RCC 7860 (cell line): ENCODE data around the gene UBALD2.
A peak's percentile ranks its signal among the peaks of the same experiment; 100 is the strongest.
"Not testable (repeated sequence)": the region's sequence is repeated elsewhere in the genome, so short reads cannot be mapped to it uniquely, and the experiment has no call there.

Experiments used
- DNase-seq: peaks from one replicate; pipeline ENCODE4 v3.0.0-alpha.2; 2015; ENCODE audit warnings: low spot score
- FAIRE-seq: peaks from 2 replicates; lab custom pipeline; 2012; peaks lifted over from hg19 to GRCh38; lab: Jason Lieb, UNC

The UBALD2 gene

DNA sequence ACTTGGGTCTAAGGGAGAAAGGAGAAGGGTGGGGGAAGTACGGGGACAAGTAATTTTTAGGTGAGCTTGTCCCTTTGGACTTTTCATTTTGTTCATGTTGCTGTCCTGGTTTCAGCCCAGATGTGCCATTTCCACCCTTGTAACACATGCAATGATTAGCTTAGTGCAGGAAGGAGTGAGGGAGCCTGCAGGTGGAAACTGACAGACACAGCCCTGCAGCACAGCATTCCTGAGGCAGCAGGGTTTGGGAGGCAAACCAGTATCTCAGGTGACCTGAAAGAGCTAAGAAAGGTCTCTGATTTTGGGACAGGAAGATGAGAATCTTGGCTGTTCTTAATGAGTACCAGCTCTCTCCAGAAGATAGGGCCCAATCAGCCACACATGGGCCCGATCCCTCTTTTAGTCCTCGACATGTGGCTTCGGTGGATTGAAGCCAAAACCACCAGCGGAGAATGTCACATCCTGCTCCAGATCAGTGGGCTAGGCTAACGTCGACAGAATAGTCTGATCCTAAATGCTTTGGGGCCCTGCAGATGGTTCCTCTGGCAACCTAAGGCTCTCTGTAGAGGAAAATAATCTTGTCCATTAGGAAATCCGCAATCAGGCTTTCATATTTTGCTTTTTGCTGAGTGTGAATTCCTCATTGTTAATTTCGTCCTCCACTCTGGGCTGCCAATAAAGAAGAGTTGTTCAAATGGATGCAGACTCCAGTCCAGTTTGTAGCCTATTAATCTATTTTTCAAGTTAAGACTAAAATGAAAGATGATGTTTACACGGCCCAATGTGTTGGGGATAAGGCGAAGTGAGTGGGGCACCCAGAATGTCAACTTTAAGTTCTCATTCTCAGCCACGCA is 21.1 kb upstream of the UBALD2 start:
- no peak for FAIRE-seq
- DNase-seq = no peak

DNA sequence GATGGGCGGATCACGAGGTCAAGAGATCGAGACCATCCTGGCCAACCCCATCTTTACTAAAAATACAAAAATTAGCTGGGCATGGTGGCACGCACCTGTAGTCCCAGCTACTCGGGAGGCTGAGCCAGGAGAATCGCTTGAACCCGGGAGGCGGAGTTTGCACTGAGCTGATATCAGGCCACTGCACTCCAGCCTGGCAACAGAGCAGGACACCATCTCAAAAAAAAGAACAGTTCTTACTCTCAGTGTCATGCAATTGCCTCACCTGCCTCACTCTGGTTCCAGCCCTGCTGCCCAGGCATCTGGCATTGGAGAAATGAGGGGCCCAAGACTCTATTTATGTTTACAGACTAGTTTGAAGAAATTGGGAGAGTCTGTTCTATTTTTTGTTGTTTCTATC is 20.4 kb upstream of the UBALD2 start:
- FAIRE-seq, DNase-seq: not testable (repeated sequence)

DNA sequence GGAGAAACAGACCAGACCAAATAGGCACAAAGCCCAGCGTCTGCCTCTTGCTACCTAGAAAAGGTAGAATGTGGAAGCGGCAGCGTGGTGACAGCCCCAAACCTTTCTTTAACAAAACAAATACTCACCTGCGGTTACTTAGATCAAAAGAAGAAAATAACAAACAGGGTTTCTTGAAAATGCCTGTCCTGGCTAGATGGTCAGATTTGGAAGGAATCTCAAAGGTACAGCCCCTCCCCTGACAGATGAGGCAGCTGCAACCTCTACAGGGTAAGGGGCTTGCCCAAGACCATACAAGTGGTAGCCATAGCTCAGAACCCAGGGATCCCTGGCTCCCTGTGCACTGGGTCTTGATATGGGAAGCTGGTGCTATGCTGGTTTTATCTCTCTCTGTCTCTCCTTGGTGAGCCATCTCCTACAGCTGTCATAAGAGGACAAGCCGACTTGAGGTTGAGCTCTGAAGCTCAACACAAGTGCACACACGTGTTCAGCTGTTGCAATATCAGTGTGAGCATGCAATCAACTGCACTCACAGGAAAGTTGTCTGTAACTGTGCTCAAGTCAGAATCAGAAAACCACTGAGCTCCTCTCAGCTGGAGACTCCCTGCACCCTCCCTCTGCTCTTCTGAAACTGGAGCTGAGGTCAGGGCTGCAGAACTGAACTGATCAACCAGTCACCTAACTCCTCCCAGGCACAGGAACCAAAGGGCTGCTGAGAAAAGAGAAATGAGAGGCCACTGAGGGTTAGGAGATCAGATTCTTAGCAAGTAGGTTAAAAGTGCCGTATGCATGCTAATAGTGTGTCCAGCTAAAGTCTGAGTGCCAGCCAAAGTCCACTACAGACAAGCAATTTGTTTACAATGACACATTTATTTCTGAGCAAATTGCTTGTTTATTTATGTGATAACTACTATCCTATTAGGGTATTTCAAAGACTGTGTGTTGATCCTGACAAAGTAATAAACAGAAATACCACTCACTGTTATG is 18.8 kb upstream of the UBALD2 start:
- no peak for DNase-seq
- no peak for FAIRE-seq

DNA sequence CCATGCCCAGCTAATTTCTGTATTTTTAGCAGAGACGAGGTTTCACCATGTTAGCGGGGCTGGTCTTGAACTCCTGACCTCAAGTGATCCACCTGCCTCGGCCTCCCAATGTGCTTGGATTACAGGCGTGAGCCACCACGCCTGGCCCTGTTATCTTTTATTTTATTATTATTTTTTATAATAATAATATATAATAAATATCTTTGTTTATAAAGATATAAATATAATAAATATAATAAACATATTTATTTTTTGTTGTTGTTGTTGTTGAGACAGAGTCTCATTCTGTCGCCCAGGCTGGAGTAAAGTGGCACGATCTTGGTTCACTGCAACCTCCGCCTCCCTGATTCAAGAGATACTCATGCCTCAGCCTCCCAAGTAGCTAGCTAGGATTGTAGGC is 17.8 kb upstream of the UBALD2 start:
- no peak for FAIRE-seq
- no peak for DNase-seq

DNA sequence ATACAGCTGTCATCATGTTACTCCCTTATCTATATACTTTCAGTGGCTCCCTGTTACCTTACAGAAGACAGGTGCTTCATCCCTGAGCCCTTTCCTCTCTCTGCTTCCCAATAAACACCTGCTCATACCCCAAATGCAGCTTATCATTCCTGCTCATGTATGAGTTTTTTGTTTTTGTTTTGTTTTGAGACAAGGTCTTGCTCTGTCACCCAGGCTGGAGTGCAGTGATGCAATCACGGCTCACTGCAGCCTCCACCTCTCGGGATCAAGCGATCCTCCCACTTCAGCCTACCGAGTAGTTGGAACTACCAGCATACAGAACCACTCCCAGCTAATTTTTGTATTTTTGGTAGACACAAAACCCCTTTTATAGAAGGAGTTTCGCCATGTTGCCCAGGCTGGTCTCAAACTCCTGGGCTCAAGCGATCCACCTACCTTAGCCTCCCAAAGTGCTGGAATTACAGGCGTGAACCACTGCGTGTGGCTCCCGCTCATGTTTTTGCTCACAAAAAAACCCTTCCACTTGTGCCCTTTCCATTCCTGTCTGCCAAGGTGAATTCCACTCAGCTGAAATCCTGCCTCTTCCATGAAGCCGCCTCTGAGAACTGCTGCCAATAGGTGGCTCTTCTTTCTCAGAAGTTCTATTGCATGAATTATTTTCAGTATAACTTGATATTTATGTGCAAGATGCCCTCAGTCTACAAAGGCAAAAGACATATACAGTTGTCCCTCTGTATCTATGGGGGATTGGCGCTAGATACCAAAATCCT is 16.9 kb upstream of the UBALD2 start:
- FAIRE-seq (no peak), DNase-seq (no peak)

- DNase-seq (no peak), FAIRE-seq (no peak)
These were observed 15.0 kb upstream of the UBALD2 start for GRCh38 chr17:76250141-76250540.

DNA sequence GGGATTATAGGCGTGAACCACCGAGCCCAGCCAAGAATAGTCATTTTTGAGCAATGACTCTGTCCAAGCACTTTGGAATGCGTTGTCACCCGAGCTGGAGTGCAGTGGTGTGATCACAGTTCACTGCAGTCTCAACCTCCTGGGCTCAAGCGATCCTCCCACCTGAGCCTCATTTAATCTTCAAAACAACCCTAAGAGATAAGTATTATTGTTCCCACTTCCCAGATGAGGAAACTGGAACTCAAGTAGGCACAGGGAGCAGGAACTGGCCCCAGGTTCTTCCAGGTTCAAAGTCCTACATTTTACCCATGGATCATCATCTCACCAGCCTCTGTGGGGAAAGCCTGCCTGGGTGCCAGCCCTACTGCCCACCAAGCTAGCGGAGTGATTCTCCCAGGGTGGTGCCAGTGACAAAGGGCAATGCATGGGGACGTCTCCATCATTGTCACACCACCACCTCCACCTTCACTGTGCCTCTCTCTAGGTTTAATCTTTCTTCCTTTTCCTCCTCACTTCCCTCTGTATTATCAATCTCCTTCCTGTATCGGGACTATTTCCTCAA is 13.6 kb upstream of the UBALD2 start:
- DNase-seq = peak; percentile 37
- FAIRE-seq = no peak

GRCh38 chr17:76252040-76252954 is 12.9 kb upstream of the UBALD2 start:
- peak; percentile 95 for DNase-seq
- peak; percentile 86 for FAIRE-seq

DNA sequence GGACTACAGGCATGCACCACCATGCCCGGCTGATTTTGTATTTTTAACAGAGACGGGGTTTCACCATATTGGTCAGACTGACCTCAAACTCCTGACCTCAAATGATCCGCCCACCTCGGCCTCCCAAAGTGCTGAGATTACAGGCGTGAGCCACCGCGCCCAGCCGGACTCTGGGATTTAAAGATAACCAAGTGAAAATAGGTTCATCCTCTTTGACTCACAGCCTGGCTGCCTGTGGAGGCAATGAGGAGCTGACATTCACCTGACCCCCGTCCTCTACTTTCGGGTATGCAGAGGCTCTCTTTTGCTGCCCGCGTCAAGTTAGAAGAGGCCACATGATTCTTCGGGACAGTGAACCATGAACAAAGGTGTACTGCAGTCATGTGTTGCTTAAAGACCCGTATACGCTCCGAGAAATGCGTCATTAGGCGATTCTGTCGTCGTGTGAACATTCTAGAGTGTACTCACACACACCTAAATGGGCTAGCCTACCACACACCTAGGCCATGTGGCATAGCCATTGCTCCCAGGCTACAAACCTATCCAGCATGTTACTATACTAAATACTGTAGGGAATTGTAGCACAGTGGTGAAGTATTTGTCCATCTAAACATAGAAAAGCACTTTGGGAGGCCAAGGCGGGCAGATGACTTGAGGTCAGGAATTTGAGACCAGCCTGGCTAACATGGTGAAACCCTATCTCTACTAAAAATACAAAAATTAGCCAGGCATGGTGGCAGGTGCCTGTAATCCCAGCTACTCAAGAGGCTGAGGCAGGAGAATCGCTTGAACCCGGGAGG is 12.0 kb upstream of the UBALD2 start:
- FAIRE-seq, DNase-seq: not testable (repeated sequence)

GRCh38 chr17:76253841-76254240 is 11.3 kb upstream of the UBALD2 start:
- no peak for FAIRE-seq
- DNase-seq = no peak

DNA sequence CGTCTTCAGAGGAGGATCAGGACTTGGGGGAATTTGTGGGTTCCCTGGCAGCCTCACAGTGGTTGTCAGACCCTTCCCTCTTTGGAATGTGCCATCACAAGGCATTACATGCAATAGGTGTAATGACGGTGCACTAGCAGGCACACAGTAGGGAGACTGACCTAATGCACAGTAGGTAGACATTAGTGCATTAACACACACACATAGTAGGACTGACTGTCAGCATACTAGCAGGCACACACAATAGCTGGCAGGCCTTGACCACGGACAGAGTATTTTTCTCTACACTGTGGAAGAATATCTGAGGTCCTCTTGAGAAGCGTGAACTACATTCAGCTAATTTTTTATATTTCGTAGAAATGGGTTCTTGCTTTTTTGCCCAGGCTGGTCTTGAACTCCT is 10.9 kb upstream of the UBALD2 start:
- DNase-seq = no peak
- no peak for FAIRE-seq

- FAIRE-seq = no peak
- no peak for DNase-seq
These were observed 9.2 kb upstream of the UBALD2 start for GRCh38 chr17:76255801-76256429.

GRCh38 chr17:76256430-76257050 is 8.6 kb upstream of the UBALD2 start:
- FAIRE-seq, DNase-seq: not testable (repeated sequence)

DNA sequence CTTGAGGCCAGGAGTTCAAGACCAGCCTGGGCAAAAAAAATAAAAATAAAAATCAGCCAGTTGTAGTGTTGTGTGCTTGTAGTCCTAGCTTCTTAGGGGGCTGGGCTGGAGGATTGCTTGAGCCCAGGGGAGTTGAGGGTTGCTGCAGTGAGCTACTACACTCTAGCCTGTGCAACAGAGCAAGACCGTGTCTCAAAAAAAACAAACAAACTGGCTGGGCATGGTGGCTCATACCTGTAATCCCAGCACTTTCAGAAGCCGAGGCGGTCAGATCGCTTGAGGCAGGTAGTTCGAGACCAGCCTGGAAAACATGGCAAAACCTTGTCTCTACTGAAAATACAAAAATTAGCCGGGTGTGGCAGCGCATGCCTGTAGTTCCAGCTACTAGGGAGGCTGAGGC is 4.9 kb upstream of the UBALD2 start:
- DNase-seq (no peak), FAIRE-seq (no peak)

- DNase-seq = no peak
- FAIRE-seq = no peak
These were observed 4.5 kb upstream of the UBALD2 start for GRCh38 chr17:76260669-76261068.

DNA sequence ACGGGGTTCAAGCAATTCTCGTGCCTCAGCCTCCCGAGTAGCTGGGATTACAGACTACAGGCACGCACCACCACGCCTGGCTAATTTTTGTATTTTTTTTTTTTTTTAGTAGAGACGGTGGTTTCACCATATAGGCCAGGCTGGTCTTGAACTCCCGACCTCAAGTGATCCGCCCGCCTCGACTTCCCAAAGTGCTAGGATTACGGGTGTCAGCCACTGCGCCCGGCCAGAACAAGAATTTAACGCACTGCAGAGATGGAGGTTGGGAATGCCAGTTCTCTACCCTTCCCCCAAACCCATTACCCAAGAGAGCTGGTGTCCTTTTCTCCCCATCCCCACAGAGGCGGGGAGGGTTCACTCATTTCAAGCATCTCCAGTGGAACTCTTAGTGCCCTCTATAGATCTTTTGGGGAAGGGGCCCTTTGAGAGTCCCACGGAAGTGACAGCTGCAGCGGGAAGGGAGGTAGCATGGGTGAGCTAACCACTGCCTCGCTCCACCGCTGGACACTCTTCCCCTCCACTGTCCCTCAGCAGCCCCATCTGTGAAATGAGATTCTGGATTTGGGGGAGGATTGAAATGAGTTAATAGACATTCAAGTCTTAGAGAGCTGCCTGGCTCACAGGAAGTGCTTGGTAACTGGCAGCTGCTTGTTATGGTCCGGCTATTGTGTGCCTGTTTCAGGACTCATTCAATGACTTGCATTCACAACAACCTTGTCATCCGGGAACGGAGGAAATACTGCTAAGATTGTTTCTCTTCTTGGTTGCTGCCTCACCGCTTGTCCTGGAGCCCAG is 3.5 kb upstream of the UBALD2 start:
- no peak for FAIRE-seq
- DNase-seq = no peak

DNA sequence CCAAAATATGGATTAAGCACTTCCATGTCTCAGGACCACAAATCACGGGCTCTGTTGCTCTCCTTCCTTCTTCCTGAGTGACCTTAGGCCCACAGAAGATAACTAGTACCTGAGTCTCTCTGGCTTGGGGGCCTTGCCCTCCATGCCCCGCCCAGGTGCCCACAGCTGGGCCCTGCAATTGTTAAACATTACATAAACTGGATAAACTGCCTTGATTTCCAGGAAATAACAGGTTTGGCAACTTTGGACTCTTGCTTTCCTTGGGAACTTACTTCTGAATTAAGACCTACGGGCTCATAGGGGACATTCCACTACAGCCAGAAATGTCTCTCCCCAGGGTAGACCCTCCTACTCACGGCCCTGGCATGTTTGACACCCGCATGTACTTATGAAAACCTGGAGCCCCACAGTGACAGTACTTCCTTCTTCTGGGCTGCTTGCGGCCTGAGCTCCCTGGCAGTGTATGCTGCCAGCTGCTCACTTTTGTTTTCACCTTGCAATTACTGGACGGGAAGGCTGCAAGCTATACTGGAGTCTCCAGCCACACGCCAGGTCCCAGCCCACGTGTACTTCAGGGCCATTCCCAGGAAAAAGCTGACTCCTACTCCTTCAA is 2.3 kb upstream of the UBALD2 start:
- DNase-seq (no peak), FAIRE-seq (no peak)
